Spleen (tissue), 11 donors: ENCODE data around the gene NELFA. TPM values are rescaled to one million over a fixed set of nuclear protein-coding genes. Genes with fewer than 3 reads are reported as not detected.

Source experiments
- DNase-seq: peaks from one replicate; pipeline ENCODE4 v3.0.0-alpha.2; 2020
- H3K27ac ChIP-seq, 8 donors: fragments of 200-600 bp; sonication (generic) in 7 of 8; 1 replicate in 4 of 8; 2 replicates in 4 of 8; pipeline versions ENCODE4 v1.5.0 to v1.8.0; 2016 to 2021; ENCODE audit warnings: inconsistent platforms in 4 of 8, mild to moderate bottlenecking in 4 of 8, moderate library complexity in 1 of 8
- H3K27me3 ChIP-seq, 7 donors: fragments of 200-600 bp; sonication (generic) in 6 of 7; replicated peaks in 1 of 7; 1 replicate in 4 of 7; 2 replicates in 3 of 7; pipeline versions ENCODE4 v1.5.0 to v1.8.0; 2016 to 2021; ENCODE audit warnings: inconsistent platforms in 3 of 7, mild to moderate bottlenecking in 1 of 7
- H3K36me3 ChIP-seq, 6 donors: fragments of 200-600 bp; sonication (generic) in 5 of 6; 1 replicate in 4 of 6; 2 replicates in 2 of 6; pipeline versions ENCODE4 v1.5.0 to v1.8.0; 2016 to 2021; ENCODE audit warnings: inconsistent platforms in 2 of 6
- H3K4me1 ChIP-seq, 6 donors: fragments of 200-600 bp; sonication (generic) in 5 of 6; 1 replicate in 3 of 6; 2 replicates in 3 of 6; pipeline versions ENCODE4 v1.5.0 to v1.8.0; 2016 to 2021; ENCODE audit warnings: inconsistent platforms in 3 of 6
- H3K4me3 ChIP-seq, 8 donors: fragments of 200-600 bp; sonication (generic) in 7 of 8; 1 replicate in 4 of 8; 2 replicates in 4 of 8; pipeline versions ENCODE4 v1.5.0 to v1.8.0; 2016 to 2021; ENCODE audit warnings: inconsistent platforms in 4 of 8, mild to moderate bottlenecking in 4 of 8, moderate library complexity in 2 of 8
- H3K9me3 ChIP-seq, 8 donors: fragments of 200-600 bp; sonication (generic) in 7 of 8; 1 replicate in 4 of 8; 2 replicates in 4 of 8; pipeline versions ENCODE4 v1.5.0 to v1.8.0; 2016 to 2021; ENCODE audit warnings: inconsistent platforms in 4 of 8
- POLR2A ChIP-seq, 3 donors: fragments of 450-650 bp; IDR thresholded peaks; one replicate each; pipeline ENCODE4 v1.5.1; 2017; ENCODE audit warnings: antibody characterized with exemption in 3 of 3, mild to moderate bottlenecking in 1 of 3
- POLR2AphosphoS5 ChIP-seq, 3 donors: sonication (generic); formaldehyde crosslinking; IDR thresholded peaks; one replicate each; pipeline ENCODE4 v1.5.1; 2017; ENCODE audit warnings: antibody characterized with exemption in 3 of 3
- WGBS, 5 donors: extraction: QIAGEN DNeasy Blood & Tissue Kit in 3 of 5; methylation state at CpG; one replicate each; pipeline versions ENCODE4 v1.1.5 to v1.1.7; 2013 to 2018; 5-methylcytosine and 5-hydroxymethylcytosine counted together
- intact Hi-C: fragments of 100-400 bp; cut with DNase I; formaldehyde crosslinking; loops from one replicate; pipeline ENCODE4 v1.15.0; 2023; ENCODE audit warnings: low total_unique reads
- polyA plus RNA-seq, 3 donors: library from polyadenylated mRNA; stranded (reverse); fragments of 200-250 nt; gene quantifications; one replicate each; pipeline ENCODE4 v1.2.1, GENCODE V29; 2013
- total RNA-seq, 7 donors: library from RNA; depleted of rRNA in 3 of 7; stranded (reverse); fragments of >200 nt in 3 of 7; fragmentation: NEBNext Ultra II Directional in 4 of 7; extraction: Animal tissue kit (Norgen Biotek cat#: 25700) in 4 of 7; gene quantifications; one replicate each; pipeline versions ENCODE4 v1.1.0 to v1.2.1, GENCODE V29; 2016 to 2021
- TF ChIP-seq, protein P1 (sequence below), 11 experiments: fragments of 200-600 bp in 7 of 11; fragments of 450-650 bp in 4 of 11; sonication (generic) in 4 of 11; IDR thresholded peaks in 8 of 11; conservative IDR thresholded peaks in 3 of 11; 1 replicate in 7 of 11; 2 replicates in 4 of 11; pipeline versions ENCODE4 v1.4.0 to v1.8.0; 2016 to 2021; ENCODE audit warnings: antibody characterized with exemption in 11 of 11, inconsistent platforms in 4 of 11, mild to moderate bottlenecking in 1 of 11
- donor health status: healthy with polysubstance abuse.
- donor health status: DM: no; HTN: no; CAD: no; lungs with moderate emphysema.
- donor health status: DM: no; HTN: no; CAD: no.
- donor health status: Bipolar disorder and iron deficiency.
- donor health status: healthy.
- donor health status: DM: no; HTN: no; CAD: no.
- donor health status: DM: yes; HTN: yes; CAD: no.

NELFA gene
- total and polyA plus RNA-seq, 10 donors = 19.9 to 36.6 (median 26.5) TPM

DNA sequence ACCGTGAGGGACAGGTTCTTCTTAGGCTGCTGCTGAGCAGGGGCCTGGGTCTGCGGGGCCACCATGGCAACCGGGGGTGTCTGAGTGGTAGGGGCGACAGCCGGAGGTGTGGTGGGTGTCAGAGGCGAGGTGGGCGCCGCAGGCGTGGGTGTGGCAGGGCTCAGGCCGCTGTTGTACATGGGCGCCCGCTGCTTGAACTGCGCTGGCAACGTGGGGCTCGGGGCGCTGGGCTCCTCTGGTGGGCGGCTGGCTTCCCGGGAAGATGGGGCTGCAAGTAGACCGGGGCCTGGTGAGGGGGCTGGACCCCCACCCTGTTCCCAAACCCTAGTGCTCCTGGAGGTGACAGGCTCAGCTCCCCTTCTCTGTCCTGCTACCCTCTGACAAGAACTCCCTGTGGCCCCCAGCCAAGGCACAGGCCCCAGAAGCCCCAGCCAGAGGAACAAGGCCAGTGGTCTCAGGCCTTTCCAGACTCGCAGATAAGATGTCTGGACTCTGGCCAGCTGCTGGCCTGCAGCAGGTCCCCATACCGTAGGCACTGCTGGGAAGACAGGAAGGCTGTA lies 24.8 kb downstream of the NELFA start:
- intact Hi-C loops = no loop called here
- Histone ChIP-seq H3K27me3 (no peaks in the 10 kb centered on the region), H3K9me3 (no peaks in the 10 kb centered on the region), H3K27ac (no peak overlapping the region), H3K4me1 (peaks cover 0 to 21% (median 8%) of the 10 kb centered on the region in 6 donors), H3K4me3 (no peak overlapping the region), H3K36me3 (peaks cover 3 to 100% (median 98%) of the 10 kb centered on the region in 6 donors)
- DNase-seq = peak; percentile 69
- TF ChIP-seq, protein P1, sequence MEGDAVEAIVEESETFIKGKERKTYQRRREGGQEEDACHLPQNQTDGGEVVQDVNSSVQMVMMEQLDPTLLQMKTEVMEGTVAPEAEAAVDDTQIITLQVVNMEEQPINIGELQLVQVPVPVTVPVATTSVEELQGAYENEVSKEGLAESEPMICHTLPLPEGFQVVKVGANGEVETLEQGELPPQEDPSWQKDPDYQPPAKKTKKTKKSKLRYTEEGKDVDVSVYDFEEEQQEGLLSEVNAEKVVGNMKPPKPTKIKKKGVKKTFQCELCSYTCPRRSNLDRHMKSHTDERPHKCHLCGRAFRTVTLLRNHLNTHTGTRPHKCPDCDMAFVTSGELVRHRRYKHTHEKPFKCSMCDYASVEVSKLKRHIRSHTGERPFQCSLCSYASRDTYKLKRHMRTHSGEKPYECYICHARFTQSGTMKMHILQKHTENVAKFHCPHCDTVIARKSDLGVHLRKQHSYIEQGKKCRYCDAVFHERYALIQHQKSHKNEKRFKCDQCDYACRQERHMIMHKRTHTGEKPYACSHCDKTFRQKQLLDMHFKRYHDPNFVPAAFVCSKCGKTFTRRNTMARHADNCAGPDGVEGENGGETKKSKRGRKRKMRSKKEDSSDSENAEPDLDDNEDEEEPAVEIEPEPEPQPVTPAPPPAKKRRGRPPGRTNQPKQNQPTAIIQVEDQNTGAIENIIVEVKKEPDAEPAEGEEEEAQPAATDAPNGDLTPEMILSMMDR (IDR thresholded peaks at IDR 0.05 in 8 of 11, conservative IDR thresholded peaks at IDR 0.05 in 3 of 11) = no peak
- no peak for TF ChIP-seq POLR2A (IDR thresholded peaks at IDR 0.05)
- TF ChIP-seq POLR2AphosphoS5 (IDR thresholded peaks at IDR 0.05) = no peak
- 90 to 93% (median 91%) methylated on average over 16 to 21 of the region's 21 CpGs for WGBS, 5 donors

DNA sequence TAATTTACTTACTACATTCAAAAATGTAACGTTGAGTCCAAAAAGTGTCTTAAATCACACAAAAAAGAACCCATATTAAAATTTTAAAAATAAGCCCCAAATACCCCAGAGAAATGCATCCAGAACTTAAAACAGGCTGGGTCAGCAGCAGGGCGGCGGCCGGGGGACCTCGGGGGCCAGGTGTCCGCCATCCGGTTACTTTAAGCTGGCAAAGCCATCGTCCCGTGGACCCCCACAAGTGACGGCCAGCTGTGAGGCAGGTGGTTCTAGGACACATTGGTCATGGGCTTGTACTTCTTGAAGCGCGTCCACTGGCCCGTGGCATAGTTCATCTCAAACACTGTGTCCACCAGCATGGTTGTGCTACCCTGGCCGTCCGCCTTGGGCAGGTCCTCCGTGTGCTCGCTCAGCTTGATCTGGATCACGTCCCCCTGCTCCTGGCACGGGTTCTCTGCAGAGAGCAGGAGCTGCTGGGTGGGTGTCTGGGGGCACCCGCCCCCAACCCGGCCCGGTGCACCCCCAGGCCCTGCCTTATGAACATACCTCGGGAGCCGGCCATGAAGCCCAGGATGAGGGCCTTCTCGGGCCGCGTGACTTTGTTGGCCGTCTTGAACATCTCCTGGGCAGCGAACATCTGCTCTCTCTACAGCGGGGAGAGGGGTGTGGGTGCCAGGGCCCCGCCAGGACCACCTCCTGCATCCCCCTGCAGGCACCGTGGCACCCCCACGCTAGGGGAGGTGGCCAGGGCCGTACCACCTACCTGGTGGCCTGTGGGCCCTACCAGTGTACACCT lies 25.5 kb downstream of the NELFA start:
- Histone ChIP-seq H3K4me3 (no peak overlapping the region), H3K27ac (no peak overlapping the region)

DNA sequence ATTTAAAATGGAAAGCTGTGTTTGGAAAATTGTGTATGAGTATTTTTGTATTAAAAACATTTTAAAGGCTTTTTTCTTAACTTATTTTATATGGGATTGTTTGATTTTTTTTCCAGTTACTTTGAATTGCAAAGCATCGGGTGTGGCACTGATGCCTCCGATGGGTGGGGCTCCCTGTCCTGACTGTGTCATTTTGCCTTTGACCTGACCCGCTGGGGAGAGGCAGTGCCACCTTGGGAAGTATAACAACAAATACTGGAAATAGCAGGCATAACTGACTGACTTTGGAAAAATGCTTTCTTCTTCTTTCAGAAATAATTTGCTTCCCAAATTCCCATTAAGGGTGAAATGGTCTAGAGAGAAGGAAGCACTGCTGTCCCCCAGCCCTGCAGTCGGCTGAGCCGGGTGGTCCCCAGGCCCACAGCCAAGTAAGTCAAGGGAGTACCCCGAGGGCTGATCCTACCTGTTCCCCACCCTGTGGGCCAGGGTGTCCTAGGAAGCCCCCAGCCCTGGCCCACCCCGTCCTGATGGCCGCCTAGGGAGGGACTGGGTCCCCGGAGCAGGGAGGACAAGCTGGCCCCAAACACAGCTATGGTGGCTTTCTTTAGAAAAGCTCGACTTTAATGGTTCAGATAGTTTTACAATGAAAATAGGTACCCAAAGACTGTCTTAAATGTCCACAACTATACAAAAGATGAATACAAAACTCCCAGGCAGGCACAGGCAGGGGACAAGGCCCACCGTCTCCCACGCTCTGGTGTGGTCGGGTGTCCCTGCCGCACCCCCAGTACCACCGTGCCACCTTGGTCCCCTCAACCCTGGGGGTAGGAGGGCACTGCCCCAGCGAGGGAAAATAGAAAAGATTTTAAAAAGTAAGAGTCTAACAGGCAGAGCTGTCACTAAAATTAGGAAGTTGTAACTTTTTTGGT lies 26.4 kb downstream of the NELFA start:
- no peaks in the 10 kb centered on the region for H3K27me3 ChIP-seq
- no peak overlapping the region for H3K27ac ChIP-seq
- H3K4me1 ChIP-seq = peaks cover 0 to 12% (median 4%) of the 10 kb centered on the region in 6 donors
- 89 to 95% (median 90%) methylated on average over 16 of the region's 16 CpGs for WGBS, 5 donors
- intact Hi-C loops = no loop called here
- no peak overlapping the region for H3K4me3 ChIP-seq
- peak; percentile 41 for DNase-seq
- H3K36me3 ChIP-seq = peaks cover 3 to 100% (median 97%) of the 10 kb centered on the region in 6 donors
- no peaks in the 10 kb centered on the region for H3K9me3 ChIP-seq
- peak in 1 of 3 donors; percentile 9 for TF ChIP-seq POLR2AphosphoS5 (IDR thresholded peaks at IDR 0.05)
- TF ChIP-seq POLR2A (IDR thresholded peaks at IDR 0.05) = no peak
- TF ChIP-seq, protein P1 (IDR thresholded peaks at IDR 0.05 in 8 of 11, conservative IDR thresholded peaks at IDR 0.05 in 3 of 11) = no peak

More for the DNA sequence above, 25.5 kb downstream of the NELFA start:
- TF ChIP-seq POLR2AphosphoS5 (IDR thresholded peaks at IDR 0.05) = peak in 1 of 3 donors; percentile 45
- TF ChIP-seq, protein P1 (IDR thresholded peaks at IDR 0.05 in 8 of 11, conservative IDR thresholded peaks at IDR 0.05 in 3 of 11) = no peak
- TF ChIP-seq POLR2A (IDR thresholded peaks at IDR 0.05) = no peak
- Histone ChIP-seq H3K4me1 (peaks cover 0 to 19% (median 5%) of the 10 kb centered on the region in 6 donors), H3K27me3 (no peaks in the 10 kb centered on the region), H3K9me3 (no peaks in the 10 kb centered on the region), H3K36me3 (peaks cover 3 to 100% (median 98%) of the 10 kb centered on the region in 6 donors)
- peak; percentile 73 for DNase-seq
- 91 to 95% (median 94%) methylated on average over 18 to 34 of the region's 34 CpGs for WGBS, 5 donors
- intact Hi-C loops = no loop called here
